ENCODE results near the gene SAMD4A.

- TF ChIP-seq CTCF (conservative IDR thresholded peaks at IDR 0.05) (no peak), EZH2 (IDR thresholded peaks at IDR 0.05; ENCODE audit: low read depth) (no peak)
Observed at GRCh38 chr14:54806616-54807015, 239.7 kb downstream of the SAMD4A start.

All from PC-9 (cell line).